Measurements from ENCODE around the gene ZNF688. TPM values are rescaled to one million over a fixed set of nuclear protein-coding genes. Genes with fewer than 3 reads are reported as not detected.
"Not testable (repeated sequence)": the region's sequence is repeated elsewhere in the genome, so short reads cannot be mapped to it uniquely, and the experiment has no call there.

The ZNF688 gene
- total RNA-seq, 1 donor from 2014 or later = 18.7 TPM

- H3K27ac Mint-ChIP-seq (ENCODE audit: unreplicated experiment) = no peak overlapping the region
- TF ChIP-seq CTCF (IDR thresholded peaks at IDR 0.05; ENCODE audit: partially characterized antibody, unreplicated experiment) = no peak
- no peak overlapping the region for H3K4me3 Mint-ChIP-seq (ENCODE audit: unreplicated experiment)
- peaks cover 6% of the 10 kb centered on the region for H3K9me3 Mint-ChIP-seq (ENCODE audit: unreplicated experiment)
- peaks cover 5% of the 10 kb centered on the region for H3K36me3 Mint-ChIP-seq (ENCODE audit: unreplicated experiment)
- no peaks in the 10 kb centered on the region for H3K4me1 Mint-ChIP-seq (ENCODE audit: low read depth, unreplicated experiment)
- no peak for DNase-seq
- H3K27me3 Mint-ChIP-seq (ENCODE audit: unreplicated experiment) = peaks cover 5% of the 10 kb centered on the region
Measured at GRCh38 chr16:30600929-30601328, 29.4 kb upstream of the ZNF688 start.

- no peak for DNase-seq
- Mint-ChIP-seq H3K27me3 (ENCODE audit: unreplicated experiment) (peaks cover 5% of the 10 kb centered on the region), H3K36me3 (ENCODE audit: unreplicated experiment) (peaks cover 5% of the 10 kb centered on the region), H3K4me1 (ENCODE audit: low read depth, unreplicated experiment) (no peaks in the 10 kb centered on the region), H3K4me3 (ENCODE audit: unreplicated experiment) (no peak overlapping the region), H3K27ac (ENCODE audit: unreplicated experiment) (no peak overlapping the region), H3K9me3 (ENCODE audit: unreplicated experiment) (peaks cover 6% of the 10 kb centered on the region)
- no peak for TF ChIP-seq CTCF (IDR thresholded peaks at IDR 0.05; ENCODE audit: partially characterized antibody, unreplicated experiment)
Measured at GRCh38 chr16:30600215-30600614, 28.7 kb upstream of the ZNF688 start.

GRCh38 chr16:30592871-30593270 lies 21.4 kb upstream of the ZNF688 start:
- Mint-ChIP-seq H3K4me3 (ENCODE audit: unreplicated experiment) (no peak overlapping the region), H3K4me1 (ENCODE audit: low read depth, unreplicated experiment) (no peaks in the 10 kb centered on the region), H3K27me3 (ENCODE audit: unreplicated experiment) (no peaks in the 10 kb centered on the region), H3K9me3 (ENCODE audit: unreplicated experiment) (peaks cover 2% of the 10 kb centered on the region), H3K36me3 (ENCODE audit: unreplicated experiment) (peaks cover 4% of the 10 kb centered on the region), H3K27ac (ENCODE audit: unreplicated experiment) (no peak overlapping the region)
- TF ChIP-seq CTCF (IDR thresholded peaks at IDR 0.05; ENCODE audit: partially characterized antibody, unreplicated experiment) = no peak
- no peak for DNase-seq

- not testable (repeated sequence) for H3K27me3 Mint-ChIP-seq (ENCODE audit: unreplicated experiment); DNase-seq; H3K36me3 Mint-ChIP-seq (ENCODE audit: unreplicated experiment); H3K4me1 Mint-ChIP-seq (ENCODE audit: low read depth, unreplicated experiment); H3K27ac Mint-ChIP-seq (ENCODE audit: unreplicated experiment); H3K4me3 Mint-ChIP-seq (ENCODE audit: unreplicated experiment); H3K9me3 Mint-ChIP-seq (ENCODE audit: unreplicated experiment)
Measured at GRCh38 chr16:30590869-30591268, 19.4 kb upstream of the ZNF688 start.

- H3K9me3 Mint-ChIP-seq (ENCODE audit: unreplicated experiment); H3K4me1 Mint-ChIP-seq (ENCODE audit: low read depth, unreplicated experiment); H3K36me3 Mint-ChIP-seq (ENCODE audit: unreplicated experiment); H3K27me3 Mint-ChIP-seq (ENCODE audit: unreplicated experiment); H3K4me3 Mint-ChIP-seq (ENCODE audit: unreplicated experiment); DNase-seq; H3K27ac Mint-ChIP-seq (ENCODE audit: unreplicated experiment): not testable (repeated sequence)
Measured at GRCh38 chr16:30589582-30589981, 18.1 kb upstream of the ZNF688 start.

GRCh38 chr16:30588651-30589050 lies 17.1 kb upstream of the ZNF688 start:
- Mint-ChIP-seq H3K4me1 (ENCODE audit: low read depth, unreplicated experiment) (no peaks in the 10 kb centered on the region), H3K36me3 (ENCODE audit: unreplicated experiment) (peaks cover 4% of the 10 kb centered on the region), H3K4me3 (ENCODE audit: unreplicated experiment) (no peak overlapping the region), H3K27ac (ENCODE audit: unreplicated experiment) (no peak overlapping the region), H3K27me3 (ENCODE audit: unreplicated experiment) (peaks cover 5% of the 10 kb centered on the region), H3K9me3 (ENCODE audit: unreplicated experiment) (peaks cover 6% of the 10 kb centered on the region)
- no peak for DNase-seq
- TF ChIP-seq CTCF (IDR thresholded peaks at IDR 0.05; ENCODE audit: partially characterized antibody, unreplicated experiment) = no peak
